Urinary bladder (tissue), 4 donors: ENCODE data around the gene ANKDD1A. TPM values are rescaled to one million over a fixed set of nuclear protein-coding genes. Genes with fewer than 3 reads are reported as not detected.

Source experiments
- DNase-seq: peaks from one replicate; pipeline ENCODE4 v3.0.0-alpha.2; 2015; ENCODE audit errors: extremely low spot score
- H3K27ac ChIP-seq: one replicate; pipeline ENCODE4 v1.5.1; 2013; ENCODE audit warnings: low read depth, mild to moderate bottlenecking, moderate library complexity
- H3K36me3 ChIP-seq: one replicate; pipeline ENCODE4 v1.6.1; 2013; ENCODE audit warnings: mild to moderate bottlenecking, moderate library complexity; ENCODE audit not compliant: insufficient read depth
- H3K4me1 ChIP-seq: one replicate; pipeline ENCODE4 v1.6.1; 2013; ENCODE audit warnings: mild to moderate bottlenecking, moderate library complexity; ENCODE audit not compliant: insufficient read depth
- H3K4me3 ChIP-seq: one replicate; pipeline ENCODE4 v1.5.1; 2013; ENCODE audit warnings: low read depth, low read length
- WGBS: extraction: QIAGEN DNeasy Blood & Tissue Kit; methylation state at CpG from one replicate; pipeline ENCODE4 v1.1.7; 2013; 5-methylcytosine and 5-hydroxymethylcytosine counted together
- polyA plus RNA-seq: library from polyadenylated mRNA; stranded (reverse); fragments of 200-250 nt; gene quantifications from one replicate; pipeline ENCODE4 v1.2.3, GENCODE V29; 2013
- total RNA-seq: library from RNA; depleted of rRNA; stranded (reverse); fragments of >200 nt; gene quantifications from one replicate; pipeline ENCODE4 v1.2.3, GENCODE V29; 2014
- donor health status: healthy with polysubstance abuse.
- donor health status: healthy.

The ANKDD1A gene
- total and polyA plus RNA-seq, 2 donors = 7.5 to 12.4 TPM

GRCh38 chr15:64903326-64903950 is 8.3 kb upstream of the ANKDD1A start:
- Histone ChIP-seq H3K4me3 (no peak overlapping the region), H3K27ac (no peak overlapping the region), H3K4me1 (no peaks in the 10 kb centered on the region), H3K36me3 (no peaks in the 10 kb centered on the region)
- WGBS = 90% methylated on average over 4 of the region's 4 CpGs
- DNase-seq = no peak

- H3K36me3 ChIP-seq = no peaks in the 10 kb centered on the region
- no peak for DNase-seq
- no peak overlapping the region for H3K27ac ChIP-seq
- H3K4me1 ChIP-seq = no peaks in the 10 kb centered on the region
- H3K4me3 ChIP-seq = no peak overlapping the region
- 87% methylated on average over 4 of the region's 4 CpGs for WGBS
These were observed 7.5 kb upstream of the ANKDD1A start for GRCh38 chr15:64904189-64904588.

GRCh38 chr15:64905119-64905831 is 6.4 kb upstream of the ANKDD1A start:
- peak overlapping the region; percentile 30 for H3K4me3 ChIP-seq
- no peaks in the 10 kb centered on the region for H3K4me1 ChIP-seq
- 17% methylated on average over 30 of the region's 30 CpGs for WGBS
- H3K36me3 ChIP-seq = no peaks in the 10 kb centered on the region
- no peak for DNase-seq
- no peak overlapping the region for H3K27ac ChIP-seq

- 85% methylated on average over 9 of the region's 9 CpGs for WGBS
- Histone ChIP-seq H3K36me3 (no peaks in the 10 kb centered on the region), H3K4me1 (no peaks in the 10 kb centered on the region), H3K4me3 (no peak overlapping the region), H3K27ac (no peak overlapping the region)
- no peak for DNase-seq
These were observed 5.8 kb upstream of the ANKDD1A start for GRCh38 chr15:64905941-64906340.

- Histone ChIP-seq H3K36me3 (no peaks in the 10 kb centered on the region), H3K27ac (no peak overlapping the region), H3K4me1 (no peaks in the 10 kb centered on the region), H3K4me3 (no peak overlapping the region)
- no peak for DNase-seq
- WGBS = 95% methylated on average over 3 of the region's 3 CpGs
These were observed 5.3 kb upstream of the ANKDD1A start for GRCh38 chr15:64906402-64906801.

GRCh38 chr15:64907991-64908390 is 3.7 kb upstream of the ANKDD1A start:
- H3K4me3 ChIP-seq = no peak overlapping the region
- no peak for DNase-seq
- H3K27ac ChIP-seq = no peak overlapping the region
- no peaks in the 10 kb centered on the region for H3K4me1 ChIP-seq
- no peaks in the 10 kb centered on the region for H3K36me3 ChIP-seq
- 30% methylated on average over 1 of the region's 1 CpG for WGBS

GRCh38 chr15:64909546-64909945 is 2.2 kb upstream of the ANKDD1A start:
- DNase-seq = no peak
- WGBS = 89% methylated on average over 3 of the region's 3 CpGs
- Histone ChIP-seq H3K4me3 (no peak overlapping the region), H3K36me3 (no peaks in the 10 kb centered on the region), H3K27ac (no peak overlapping the region), H3K4me1 (no peaks in the 10 kb centered on the region)

- Histone ChIP-seq H3K4me3 (peak overlapping the region; percentile 55), H3K36me3 (no peaks in the 10 kb centered on the region), H3K27ac (no peak overlapping the region), H3K4me1 (no peaks in the 10 kb centered on the region)
- no peak for DNase-seq
- 73% methylated on average over 15 of the region's 15 CpGs for WGBS
These were observed 950 bp downstream of the ANKDD1A start for GRCh38 chr15:64912379-64913325.

- 65% methylated on average over 13 of the region's 13 CpGs for WGBS
- Histone ChIP-seq H3K27ac (no peak overlapping the region), H3K4me3 (no peak overlapping the region), H3K4me1 (no peaks in the 10 kb centered on the region), H3K36me3 (no peaks in the 10 kb centered on the region)
- no peak for DNase-seq
These were observed 4.0 kb downstream of the ANKDD1A start for GRCh38 chr15:64915518-64916227.

- H3K36me3 ChIP-seq = no peaks in the 10 kb centered on the region
- no peaks in the 10 kb centered on the region for H3K4me1 ChIP-seq
- H3K27ac ChIP-seq = no peak overlapping the region
- 96% methylated on average over 2 of the region's 2 CpGs for WGBS
- DNase-seq = no peak
- H3K4me3 ChIP-seq = no peak overlapping the region
These were observed 4.7 kb downstream of the ANKDD1A start for GRCh38 chr15:64916365-64916764.

GRCh38 chr15:64917211-64917610 is 5.5 kb downstream of the ANKDD1A start:
- Histone ChIP-seq H3K27ac (no peak overlapping the region), H3K36me3 (no peaks in the 10 kb centered on the region), H3K4me1 (no peaks in the 10 kb centered on the region), H3K4me3 (no peak overlapping the region)
- no peak for DNase-seq
- 89% methylated on average over 9 of the region's 9 CpGs for WGBS

GRCh38 chr15:64919721-64920120 is 8.0 kb downstream of the ANKDD1A start:
- Histone ChIP-seq H3K27ac (no peak overlapping the region), H3K36me3 (no peaks in the 10 kb centered on the region), H3K4me1 (no peaks in the 10 kb centered on the region), H3K4me3 (no peak overlapping the region)
- no peak for DNase-seq
- WGBS = 93% methylated on average over 4 of the region's 4 CpGs

GRCh38 chr15:64921711-64922110 is 10.0 kb downstream of the ANKDD1A start:
- H3K36me3 ChIP-seq = no peaks in the 10 kb centered on the region
- DNase-seq = peak; percentile 28
- H3K4me3 ChIP-seq = no peak overlapping the region
- H3K4me1 ChIP-seq = no peaks in the 10 kb centered on the region
- no peak overlapping the region for H3K27ac ChIP-seq
- 60% methylated on average over 6 of the region's 6 CpGs for WGBS
